ENCODE results near the gene SDHA. TPM values are rescaled to one million over a fixed set of nuclear protein-coding genes. Genes with fewer than 3 reads are reported as not detected.
"Not testable (repeated sequence)": the region's sequence is repeated elsewhere in the genome, so short reads cannot be mapped to it uniquely, and the experiment has no call there.

SDHA gene
- total RNA-seq, 2 donors from 2014 or later: 242 to 366 TPM

DNA sequence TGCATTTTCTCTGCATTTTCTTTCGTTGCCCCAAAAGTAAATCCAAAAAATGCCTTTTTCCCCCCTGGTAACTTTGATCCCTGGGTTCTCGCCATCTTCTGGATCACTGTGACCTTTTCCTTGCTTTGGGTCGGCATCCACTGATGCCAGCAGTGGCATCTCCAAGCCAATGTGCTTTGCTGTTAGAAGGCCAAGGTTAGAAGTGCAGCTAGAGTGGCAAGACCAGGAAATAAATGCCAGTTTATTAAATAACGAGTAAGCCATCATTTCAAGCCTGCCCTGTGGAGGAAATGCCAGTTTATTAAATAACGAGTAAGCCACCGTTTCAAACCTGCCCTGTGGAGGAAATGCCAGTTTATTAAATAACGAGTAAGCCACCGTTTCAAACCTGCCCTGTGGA is 33.4 kb downstream of the SDHA start:
- peaks cover 68% of the 10 kb centered on the region for H3K36me3 ChIP-seq
- DNase-seq (ENCODE audit: low spot score); H3K4me1 ChIP-seq; H3K4me3 ChIP-seq; H3K27me3 ChIP-seq; H3K27ac ChIP-seq; H3K9me3 ChIP-seq: not testable (repeated sequence)

DNA sequence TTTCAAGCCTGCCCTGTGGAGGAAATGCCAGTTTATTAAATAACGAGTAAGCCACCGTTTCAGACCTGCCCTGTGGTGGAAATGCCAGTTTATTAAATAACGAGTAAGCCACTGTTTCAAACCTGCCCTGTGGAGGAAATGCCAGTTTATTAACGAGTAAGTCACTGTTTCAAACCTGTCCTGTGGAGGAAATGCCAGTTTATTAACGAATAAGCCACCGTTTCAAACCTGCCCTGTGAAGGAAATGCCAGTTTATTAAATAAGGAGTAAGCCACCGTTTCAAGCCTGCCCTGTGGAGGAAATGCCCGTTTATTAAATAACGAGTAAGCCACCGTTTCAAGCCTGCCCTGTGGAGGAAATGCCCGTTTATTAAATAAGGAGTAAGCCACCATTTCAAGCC is 33.9 kb downstream of the SDHA start:
- peaks cover 72% of the 10 kb centered on the region for H3K36me3 ChIP-seq

DNA sequence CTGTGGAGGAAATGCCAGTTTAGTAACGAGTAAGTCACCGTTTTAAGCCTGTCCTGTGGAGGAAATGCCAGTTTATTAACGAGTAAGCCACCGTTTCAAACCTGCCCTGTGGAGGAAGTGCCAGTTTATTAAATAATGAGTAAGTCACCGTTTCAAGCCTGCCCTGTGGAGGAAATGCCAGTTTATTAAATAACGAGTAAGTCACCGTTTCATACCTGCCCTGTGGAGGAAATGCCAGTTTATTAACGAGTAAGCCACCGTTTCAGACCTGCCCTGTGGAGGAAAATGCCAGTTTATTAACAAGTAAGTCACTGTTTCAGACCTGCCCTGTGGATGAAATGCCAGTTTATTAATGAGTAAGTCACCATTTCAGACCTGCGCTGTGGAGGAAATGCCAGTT is 34.4 kb downstream of the SDHA start:
- no peak for DNase-seq (ENCODE audit: low spot score)
- Histone ChIP-seq H3K4me1 (no peaks in the 10 kb centered on the region), H3K27me3 (no peaks in the 10 kb centered on the region), H3K36me3 (peaks cover 78% of the 10 kb centered on the region), H3K4me3 (no peak overlapping the region), H3K9me3 (no peaks in the 10 kb centered on the region), H3K27ac (no peak overlapping the region)
- TF ChIP-seq, protein P1, sequence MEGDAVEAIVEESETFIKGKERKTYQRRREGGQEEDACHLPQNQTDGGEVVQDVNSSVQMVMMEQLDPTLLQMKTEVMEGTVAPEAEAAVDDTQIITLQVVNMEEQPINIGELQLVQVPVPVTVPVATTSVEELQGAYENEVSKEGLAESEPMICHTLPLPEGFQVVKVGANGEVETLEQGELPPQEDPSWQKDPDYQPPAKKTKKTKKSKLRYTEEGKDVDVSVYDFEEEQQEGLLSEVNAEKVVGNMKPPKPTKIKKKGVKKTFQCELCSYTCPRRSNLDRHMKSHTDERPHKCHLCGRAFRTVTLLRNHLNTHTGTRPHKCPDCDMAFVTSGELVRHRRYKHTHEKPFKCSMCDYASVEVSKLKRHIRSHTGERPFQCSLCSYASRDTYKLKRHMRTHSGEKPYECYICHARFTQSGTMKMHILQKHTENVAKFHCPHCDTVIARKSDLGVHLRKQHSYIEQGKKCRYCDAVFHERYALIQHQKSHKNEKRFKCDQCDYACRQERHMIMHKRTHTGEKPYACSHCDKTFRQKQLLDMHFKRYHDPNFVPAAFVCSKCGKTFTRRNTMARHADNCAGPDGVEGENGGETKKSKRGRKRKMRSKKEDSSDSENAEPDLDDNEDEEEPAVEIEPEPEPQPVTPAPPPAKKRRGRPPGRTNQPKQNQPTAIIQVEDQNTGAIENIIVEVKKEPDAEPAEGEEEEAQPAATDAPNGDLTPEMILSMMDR (IDR thresholded peaks at IDR 0.05): no peak

More for the DNA sequence above, 33.9 kb downstream of the SDHA start:
- H3K27ac ChIP-seq; H3K4me1 ChIP-seq; H3K4me3 ChIP-seq; H3K27me3 ChIP-seq; H3K9me3 ChIP-seq; DNase-seq (ENCODE audit: low spot score): not testable (repeated sequence)

DNA sequence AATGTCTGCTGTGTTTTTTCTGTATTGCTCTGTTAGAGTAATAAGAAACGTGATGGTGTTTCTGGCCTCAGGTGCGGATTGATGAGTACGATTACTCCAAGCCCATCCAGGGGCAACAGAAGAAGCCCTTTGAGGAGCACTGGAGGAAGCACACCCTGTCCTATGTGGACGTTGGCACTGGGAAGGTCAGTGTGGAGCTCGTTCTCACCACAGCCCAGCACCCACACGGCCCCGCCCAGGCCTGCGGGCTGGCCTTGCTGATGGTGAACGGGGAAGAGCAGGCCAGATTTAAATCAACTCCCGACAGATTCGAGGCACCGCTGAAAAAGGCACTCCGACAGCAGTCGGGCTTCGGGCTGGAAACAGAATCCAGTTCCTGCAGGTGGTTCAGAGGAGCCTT is 36.2 kb downstream of the SDHA start:
- not testable (repeated sequence) for DNase-seq (ENCODE audit: low spot score); H3K27me3 ChIP-seq; H3K9me3 ChIP-seq; H3K4me1 ChIP-seq; H3K4me3 ChIP-seq; H3K27ac ChIP-seq
- peaks cover 70% of the 10 kb centered on the region for H3K36me3 ChIP-seq

DNA sequence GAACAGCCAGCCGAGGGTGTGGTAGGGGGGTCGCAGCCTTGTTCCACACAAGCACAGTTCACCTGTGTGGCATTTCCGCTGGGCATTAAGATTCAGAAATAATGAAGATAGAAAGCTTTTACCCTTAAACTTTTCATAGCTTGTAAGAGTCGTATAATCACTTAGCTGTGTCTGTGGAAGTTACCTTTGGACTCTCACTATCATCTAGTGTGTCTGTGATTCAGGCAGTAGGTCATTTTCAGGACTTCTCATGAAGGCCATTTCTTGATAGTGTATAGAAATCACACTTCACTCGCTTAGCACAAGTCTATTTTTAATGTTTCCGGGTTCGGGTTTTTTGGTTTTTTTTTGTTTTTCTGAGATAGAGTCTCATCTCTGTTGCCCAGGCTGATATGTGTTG is 37.0 kb downstream of the SDHA start:
- H3K4me3 ChIP-seq; H3K27ac ChIP-seq; H3K9me3 ChIP-seq; DNase-seq (ENCODE audit: low spot score); H3K27me3 ChIP-seq; H3K4me1 ChIP-seq: not testable (repeated sequence)
- H3K36me3 ChIP-seq: peaks cover 64% of the 10 kb centered on the region

DNA sequence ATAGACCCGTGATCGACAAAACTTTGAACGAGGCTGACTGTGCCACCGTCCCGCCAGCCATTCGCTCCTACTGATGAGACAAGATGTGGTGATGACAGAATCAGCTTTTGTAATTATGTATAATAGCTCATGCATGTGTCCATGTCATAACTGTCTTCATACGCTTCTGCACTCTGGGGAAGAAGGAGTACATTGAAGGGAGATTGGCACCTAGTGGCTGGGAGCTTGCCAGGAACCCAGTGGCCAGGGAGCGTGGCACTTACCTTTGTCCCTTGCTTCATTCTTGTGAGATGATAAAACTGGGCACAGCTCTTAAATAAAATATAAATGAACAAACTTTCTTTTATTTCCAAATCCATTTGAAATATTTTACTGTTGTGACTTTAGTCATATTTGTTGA is 38.2 kb downstream of the SDHA start:
- H3K36me3 ChIP-seq: peaks cover 54% of the 10 kb centered on the region
- not testable (repeated sequence) for H3K9me3 ChIP-seq; H3K4me1 ChIP-seq; H3K27ac ChIP-seq; H3K27me3 ChIP-seq; DNase-seq (ENCODE audit: low spot score); H3K4me3 ChIP-seq

DNA sequence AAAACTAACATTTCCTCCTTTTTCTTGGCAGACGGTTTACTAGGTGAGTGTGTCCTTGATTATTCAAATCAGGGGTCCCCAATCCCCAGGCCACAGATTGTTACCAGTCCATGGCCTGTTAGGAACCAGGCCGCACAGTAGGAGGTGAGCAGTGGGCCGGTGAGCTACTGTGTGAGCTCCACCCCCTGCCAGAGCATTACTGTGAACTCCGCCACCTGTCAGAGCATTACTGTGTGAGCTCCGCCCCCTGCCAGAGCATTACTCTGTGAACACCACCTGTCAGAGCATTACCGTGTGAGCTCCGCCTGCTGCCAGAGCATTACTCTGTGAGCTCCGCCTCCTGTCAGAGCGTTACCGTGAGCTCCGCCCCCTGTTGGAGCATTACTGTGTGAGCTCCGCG is 39.0 kb downstream of the SDHA start:
- Histone ChIP-seq H3K4me1 (no peaks in the 10 kb centered on the region), H3K27ac (no peak overlapping the region), H3K27me3 (no peaks in the 10 kb centered on the region), H3K36me3 (peaks cover 49% of the 10 kb centered on the region), H3K4me3 (no peak overlapping the region), H3K9me3 (no peaks in the 10 kb centered on the region)
- no peak for DNase-seq (ENCODE audit: low spot score)
- TF ChIP-seq, protein P1 (IDR thresholded peaks at IDR 0.05): no peak

DNA sequence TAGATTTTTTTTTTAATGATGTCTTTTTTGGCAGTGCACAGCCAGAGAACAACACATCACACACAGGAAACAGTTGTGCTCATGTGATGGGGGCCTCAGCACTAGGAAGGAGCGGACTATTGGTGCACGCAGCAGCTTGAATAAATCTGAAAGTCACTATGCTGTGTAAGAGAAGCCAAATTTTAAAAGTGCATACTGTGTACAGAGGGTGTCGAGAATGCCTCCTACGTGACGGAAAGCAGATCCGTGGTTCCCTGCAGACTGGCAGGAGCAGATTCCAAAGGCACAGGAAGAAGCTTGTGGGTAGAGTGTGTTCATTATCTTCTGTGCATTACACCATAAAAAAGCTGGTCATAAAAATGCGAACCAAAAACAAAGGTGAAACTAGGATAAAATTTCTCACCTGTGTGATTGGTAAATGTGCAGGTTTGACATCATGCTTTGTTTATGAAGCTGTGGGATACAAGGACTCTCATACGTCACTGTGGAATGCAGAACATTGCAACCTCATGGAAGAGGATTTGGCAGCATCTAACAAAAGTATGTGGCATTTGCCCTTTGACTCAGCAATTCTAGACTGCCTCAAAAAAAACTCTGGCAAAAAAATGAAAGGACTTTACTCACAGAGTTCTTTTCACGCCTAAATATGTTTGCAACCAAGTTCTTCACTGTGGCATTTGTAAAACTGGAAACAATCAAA is 45.3 kb downstream of the SDHA start:
- not testable (repeated sequence) for H3K4me3 ChIP-seq; H3K27me3 ChIP-seq; H3K9me3 ChIP-seq; DNase-seq (ENCODE audit: low spot score); H3K4me1 ChIP-seq
- H3K36me3 ChIP-seq: peaks cover 38% of the 10 kb centered on the region
- H3K27ac ChIP-seq: peak overlapping the region; percentile 66 to 73

DNA sequence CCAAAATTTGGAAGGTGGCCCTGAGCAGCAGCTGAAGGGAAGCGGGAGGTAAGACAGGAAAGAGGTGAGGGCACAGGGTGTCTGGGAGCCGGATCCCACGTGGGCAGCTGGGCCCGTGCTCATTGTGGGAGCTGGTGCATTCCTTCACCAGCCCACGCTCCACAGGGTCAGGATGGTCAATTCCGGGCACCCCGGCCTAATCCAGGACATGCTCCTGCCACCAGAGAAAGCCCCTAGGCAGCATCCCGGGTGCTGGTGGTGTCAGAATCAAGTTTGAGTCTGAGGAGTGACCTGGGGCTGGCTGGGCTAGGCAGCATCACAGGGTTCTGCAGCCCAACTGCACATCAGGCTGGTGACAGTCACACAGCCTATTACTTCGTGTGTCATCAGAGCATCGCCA is 46.2 kb downstream of the SDHA start:
- DNase-seq (ENCODE audit: low spot score): no peak
- Histone ChIP-seq H3K9me3 (no peaks in the 10 kb centered on the region), H3K36me3 (peaks cover 36% of the 10 kb centered on the region), H3K27me3 (no peaks in the 10 kb centered on the region), H3K4me3 (no peak overlapping the region), H3K27ac (peak overlapping the region; percentile 66 to 73), H3K4me1 (peaks cover 0 to 9% of the 10 kb centered on the region in 2 donors)
- TF ChIP-seq, protein P1 (IDR thresholded peaks at IDR 0.05): no peak

DNA sequence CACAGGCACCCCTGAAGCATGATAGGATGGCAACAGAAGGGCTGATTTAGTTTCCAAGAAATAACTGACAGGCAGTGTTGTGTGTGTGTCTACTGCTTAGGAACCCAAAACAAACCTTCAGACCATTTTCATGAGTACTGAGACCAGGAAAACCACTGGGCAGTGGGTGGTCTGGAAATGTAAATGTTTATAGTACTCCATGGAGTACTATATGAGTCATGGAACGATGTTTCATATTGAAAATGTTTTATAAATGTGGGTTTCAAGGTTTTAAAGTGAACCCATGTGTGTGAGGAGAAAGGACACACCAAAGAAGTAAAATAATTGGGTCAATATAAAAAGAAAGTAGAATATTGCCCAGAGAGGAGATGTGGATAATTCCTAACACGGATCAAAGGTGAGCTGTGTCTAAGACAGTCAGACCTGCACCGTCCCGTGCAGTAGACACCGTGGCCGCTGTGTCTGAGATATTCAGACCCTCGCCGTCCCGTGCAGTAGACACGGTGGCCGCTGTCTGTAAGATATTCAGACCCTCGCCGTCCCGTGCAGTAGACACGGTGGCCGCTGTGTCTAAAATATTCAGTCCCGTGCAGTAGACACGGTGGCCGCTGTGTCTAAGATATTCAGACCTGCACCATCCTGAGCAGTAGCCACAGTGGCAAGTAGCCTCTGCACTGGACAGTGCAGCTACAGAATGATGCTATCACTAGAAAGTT is 48.3 kb downstream of the SDHA start:
- H3K27me3 ChIP-seq; H3K9me3 ChIP-seq; H3K4me3 ChIP-seq; DNase-seq (ENCODE audit: low spot score); H3K27ac ChIP-seq: not testable (repeated sequence)
- H3K4me1 ChIP-seq: peaks cover 0 to 16% of the 10 kb centered on the region in 2 donors
- peaks cover 33% of the 10 kb centered on the region for H3K36me3 ChIP-seq
